ENCODE data around the gene THAP3. TPM values are rescaled to one million over a fixed set of nuclear protein-coding genes. Genes with fewer than 3 reads are reported as not detected.

THAP3 gene
- total and polyA plus RNA-seq, 2 of the 4 experiments (the other 2 are of a cell fraction): 14.2 to 14.9 TPM

GRCh38 chr1:6578624-6579373, 45.9 kb upstream of the THAP3 start (continued):
- TF ChIP-seq RFX5 (IDR thresholded peaks at IDR 0.05; ENCODE audit: low read depth, low read length): no peak

DNA sequence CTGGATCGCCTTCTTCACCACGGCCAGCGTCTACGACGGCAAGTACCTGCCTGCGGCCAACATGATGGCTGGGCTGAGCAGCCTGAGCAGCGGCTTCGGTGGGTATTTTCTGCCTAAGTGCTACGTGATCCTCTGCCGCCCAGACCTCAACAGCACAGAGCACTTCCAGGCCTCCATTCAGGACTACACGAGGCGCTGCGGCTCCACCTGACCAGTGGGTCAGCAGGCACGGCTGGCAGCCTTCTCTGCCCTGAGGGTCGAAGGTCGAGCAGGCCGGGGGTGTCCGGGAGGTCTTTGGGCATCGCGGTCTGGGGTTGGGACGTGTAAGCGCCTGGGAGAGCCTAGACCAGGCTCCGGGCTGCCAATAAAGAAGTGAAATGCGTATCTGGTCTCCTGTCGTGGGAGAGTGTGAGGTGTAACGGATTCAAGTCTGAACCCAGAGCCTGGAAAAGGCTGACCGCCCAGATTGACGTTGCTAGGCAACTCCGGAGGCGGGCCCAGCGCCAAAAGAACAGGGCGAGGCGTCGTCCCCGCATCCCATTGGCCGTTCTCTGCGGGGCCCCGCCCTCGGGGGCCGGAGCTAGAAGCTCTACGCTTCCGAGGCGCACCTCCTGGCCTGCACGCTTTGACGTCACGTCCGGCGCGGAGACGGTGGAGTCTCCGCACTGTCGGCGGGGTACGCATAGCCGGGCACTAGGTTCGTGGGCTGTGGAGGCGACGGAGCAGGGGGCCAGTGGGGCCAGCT, 45.1 kb upstream of the THAP3 start, which contains the start of gene ZBTB48:
Gene ZBTB48 (plus strand): TSS at position 621 of the 745 bp plus-strand sequence. CDS start 616 bp downstream, outside the sequence.
- 13% methylated on average over 33 of the region's 58 CpGs; no CpG with 5 or more reads in 1 of the 2 experiments for WGBS, 2 experiments (ENCODE audit: extremely low coverage in 2 of 2, insufficient read length in 1 of 2)
- DNase-seq: peak; percentile 95
- TF ChIP-seq POLR2A (IDR thresholded peaks at IDR 0.05; ENCODE audit: low read depth, low read length) (peak; percentile 87), MAFK (IDR thresholded peaks at IDR 0.05; ENCODE audit: low read depth, low read length) (no peak), FOS (IDR thresholded peaks at IDR 0.05; ENCODE audit: low read depth, low read length) (no peak), RAD21 (IDR thresholded peaks at IDR 0.05; ENCODE audit: low read length) (no peak), BHLHE40 (IDR thresholded peaks at IDR 0.05; ENCODE audit: low read depth, low read length) (peak; percentile 59; the same call in 1 of the 2 replicates), MAZ (IDR thresholded peaks at IDR 0.05; ENCODE audit: borderline replicate concordance, low read depth, low read length) (peak; percentile 80; the same call in 1 of the 2 replicates), CHD1 (IDR thresholded peaks at IDR 0.05; ENCODE audit: low read depth, low read length) (no peak), MXI1 (IDR thresholded peaks at IDR 0.05; ENCODE audit: borderline replicate concordance, low read depth, low read length) (peak; percentile 54; the same call in 1 of the 2 replicates), SMC3 (IDR thresholded peaks at IDR 0.05; ENCODE audit: low read depth, low read length) (no peak)
- TF ChIP-seq, protein P1, sequence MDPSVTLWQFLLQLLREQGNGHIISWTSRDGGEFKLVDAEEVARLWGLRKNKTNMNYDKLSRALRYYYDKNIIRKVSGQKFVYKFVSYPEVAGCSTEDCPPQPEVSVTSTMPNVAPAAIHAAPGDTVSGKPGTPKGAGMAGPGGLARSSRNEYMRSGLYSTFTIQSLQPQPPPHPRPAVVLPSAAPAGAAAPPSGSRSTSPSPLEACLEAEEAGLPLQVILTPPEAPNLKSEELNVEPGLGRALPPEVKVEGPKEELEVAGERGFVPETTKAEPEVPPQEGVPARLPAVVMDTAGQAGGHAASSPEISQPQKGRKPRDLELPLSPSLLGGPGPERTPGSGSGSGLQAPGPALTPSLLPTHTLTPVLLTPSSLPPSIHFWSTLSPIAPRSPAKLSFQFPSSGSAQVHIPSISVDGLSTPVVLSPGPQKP (IDR thresholded peaks at IDR 0.05; ENCODE audit: borderline replicate concordance, low read depth, low read length): no peak
- TF ChIP-seq, protein P2, sequence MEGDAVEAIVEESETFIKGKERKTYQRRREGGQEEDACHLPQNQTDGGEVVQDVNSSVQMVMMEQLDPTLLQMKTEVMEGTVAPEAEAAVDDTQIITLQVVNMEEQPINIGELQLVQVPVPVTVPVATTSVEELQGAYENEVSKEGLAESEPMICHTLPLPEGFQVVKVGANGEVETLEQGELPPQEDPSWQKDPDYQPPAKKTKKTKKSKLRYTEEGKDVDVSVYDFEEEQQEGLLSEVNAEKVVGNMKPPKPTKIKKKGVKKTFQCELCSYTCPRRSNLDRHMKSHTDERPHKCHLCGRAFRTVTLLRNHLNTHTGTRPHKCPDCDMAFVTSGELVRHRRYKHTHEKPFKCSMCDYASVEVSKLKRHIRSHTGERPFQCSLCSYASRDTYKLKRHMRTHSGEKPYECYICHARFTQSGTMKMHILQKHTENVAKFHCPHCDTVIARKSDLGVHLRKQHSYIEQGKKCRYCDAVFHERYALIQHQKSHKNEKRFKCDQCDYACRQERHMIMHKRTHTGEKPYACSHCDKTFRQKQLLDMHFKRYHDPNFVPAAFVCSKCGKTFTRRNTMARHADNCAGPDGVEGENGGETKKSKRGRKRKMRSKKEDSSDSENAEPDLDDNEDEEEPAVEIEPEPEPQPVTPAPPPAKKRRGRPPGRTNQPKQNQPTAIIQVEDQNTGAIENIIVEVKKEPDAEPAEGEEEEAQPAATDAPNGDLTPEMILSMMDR (conservative IDR thresholded peaks at IDR 0.05; ENCODE audit: low read depth, low read length): no peak

More for the DNA sequence above, 45.1 kb upstream of the THAP3 start, which contains the start of gene ZBTB48:
- Histone ChIP-seq H4K5ac (ENCODE audit: low read depth, low read length) (peak within 1 kb of the TSS; percentile 62), H3K23ac (ENCODE audit: low read depth, low read length) (peak within 1 kb of the TSS; percentile 75), H3K9me1 (ENCODE audit: insufficient read depth, low read length) (peaks cover 17% of the 10 kb centered on the region), H3K14ac (replicated peaks; ENCODE audit: low read depth, low read length) (peak within 1 kb of the TSS; percentile 59; the same call in 1 of the 2 replicates), H4K20me1 (ENCODE audit: insufficient read depth, low read length) (peaks cover 4% of the 10 kb centered on the region), H3K4me3 (ENCODE audit: insufficient read depth, low read depth, low read length) (peak within 1 kb of the TSS; percentile 71), H2BK15ac (ENCODE audit: low read depth, low read length) (no peak within 1 kb of the TSS), H3K36me3 (ENCODE audit: control insufficient read depth, insufficient read depth, low read length) (0 out of 2 replicates have a peak, but pooled peaks cover 3% of the 10 kb centered on the region), H3K56ac (ENCODE audit: extremely low read depth, insufficient read depth, low read length) (no peak within 1 kb of the TSS), H3K79me1 (ENCODE audit: low read depth in 1 of 2, low read length in 2 of 2) (peaks cover 15 to 34% of the 10 kb centered on the region in 2 experiments), H3K4me2 (ENCODE audit: low read depth, low read length) (peak within 1 kb of the TSS; percentile 99), H4K91ac (ENCODE audit: insufficient read depth, low read depth, low read length) (peak within 1 kb of the TSS; percentile 26; the same call in 1 of the 2 replicates), H3K27ac (ENCODE audit: insufficient read depth, low read length) (peak within 1 kb of the TSS; percentile 60), H3K9ac (ENCODE audit: low read depth, low read length) (peak within 1 kb of the TSS; percentile 56), H2AK9ac (replicated peaks; ENCODE audit: low read depth, low read length, poor library complexity) (peak within 1 kb of the TSS; percentile 94), H3K27me3 (ENCODE audit: control insufficient read depth, insufficient read depth, low read length) (no peaks in the 10 kb centered on the region; the same call in 1 of the 2 replicates), H3K9me3 (ENCODE audit: control insufficient read depth, insufficient read depth, low read length) (no peaks in the 10 kb centered on the region), H2BK20ac (ENCODE audit: low read depth, low read length) (no peak within 1 kb of the TSS), H2AK5ac (ENCODE audit: low read depth, low read length) (peak within 1 kb of the TSS; percentile 78; the same call in 1 of the 2 replicates), H2BK5ac (ENCODE audit: low read depth, low read length, poor library complexity, severe bottlenecking) (peak within 1 kb of the TSS; percentile 64), H3K18ac (ENCODE audit: low read depth, low read length) (no peak within 1 kb of the TSS), H3K4ac (ENCODE audit: low read depth, low read length) (peak within 1 kb of the TSS; percentile 65), H2BK120ac (ENCODE audit: low read depth, low read length) (no peak within 1 kb of the TSS), H3K4me1 (ENCODE audit: control insufficient read depth, insufficient read depth, low read length) (peaks cover 11% of the 10 kb centered on the region), H4K8ac (ENCODE audit: low read depth in 2 of 2, low read length in 2 of 2) (peak within 1 kb of the TSS; percentile 87 to 94), H2AFZ (replicated peaks; ENCODE audit: low read length, poor library complexity) (peak within 1 kb of the TSS; percentile 89)
- intact Hi-C loops (cut with micrococcal nuclease) (no loop called here), in situ Hi-C loops (cut with MboI; ENCODE audit: low sequenced_read_pairs) (no loop called here), dilution Hi-C loops (cut with HindIII; ENCODE audit: low sequenced_read_pairs, unreplicated experiment) (no loop called here)
- POLR2A ChIA-PET (ENCODE audit: unreplicated experiment): no interaction called here
- CTCF ChIA-PET: no interaction called here
- no TSS peak for BruUV-seq (replicated peaks)
- ATAC-seq (ENCODE audit: low read depth): peak; percentile 98
